ENCODE data around the gene SACS. TPM values are rescaled to one million over a fixed set of nuclear protein-coding genes. Genes with fewer than 3 reads are reported as not detected.

Gene SACS
- total RNA-seq, 1 donor from 2014 or later, result 56.0 TPM

- DNase-seq (ENCODE audit: low read depth), result no peak
- no peak for TF ChIP-seq CTCF (IDR thresholded peaks at IDR 0.05; ENCODE audit: insufficient read depth, low read length, poor library complexity, severe bottlenecking)
These were observed 103.1 kb downstream of the SACS start for GRCh38 chr13:23330356-23330755.

GRCh38 chr13:23325191-23325590 lies 108.3 kb downstream of the SACS start:
- no peak for TF ChIP-seq CTCF (IDR thresholded peaks at IDR 0.05; ENCODE audit: insufficient read depth, low read length, poor library complexity, severe bottlenecking)
- Histone ChIP-seq H3K36me3 (ENCODE audit: control insufficient read depth, insufficient read depth, low read length) (no peaks in the 10 kb centered on the region), H3K4me3 (ENCODE audit: low read depth, low read length) (no peak overlapping the region), H3K27me3 (ENCODE audit: control insufficient read depth, insufficient read depth, low read length) (no peaks in the 10 kb centered on the region)
- DNase-seq (ENCODE audit: low read depth), result no peak

More at GRCh38 chr13:23330356-23330755, 103.1 kb downstream of the SACS start:
- H3K27me3 ChIP-seq (ENCODE audit: control insufficient read depth, insufficient read depth, low read length), result no peaks in the 10 kb centered on the region
- no peaks in the 10 kb centered on the region for H3K36me3 ChIP-seq (ENCODE audit: control insufficient read depth, insufficient read depth, low read length)
- H3K4me3 ChIP-seq (ENCODE audit: low read depth, low read length), result no peak overlapping the region

- no peak for TF ChIP-seq CTCF (IDR thresholded peaks at IDR 0.05; ENCODE audit: insufficient read depth, low read length, poor library complexity, severe bottlenecking)
- H3K27me3 ChIP-seq (ENCODE audit: control insufficient read depth, insufficient read depth, low read length), result no peaks in the 10 kb centered on the region
- H3K36me3 ChIP-seq (ENCODE audit: control insufficient read depth, insufficient read depth, low read length), result no peaks in the 10 kb centered on the region
- DNase-seq (ENCODE audit: low read depth), result no peak
- H3K4me3 ChIP-seq (ENCODE audit: low read depth, low read length), result no peak overlapping the region
These were observed 109.4 kb downstream of the SACS start for GRCh38 chr13:23323946-23324709.

DNA sequence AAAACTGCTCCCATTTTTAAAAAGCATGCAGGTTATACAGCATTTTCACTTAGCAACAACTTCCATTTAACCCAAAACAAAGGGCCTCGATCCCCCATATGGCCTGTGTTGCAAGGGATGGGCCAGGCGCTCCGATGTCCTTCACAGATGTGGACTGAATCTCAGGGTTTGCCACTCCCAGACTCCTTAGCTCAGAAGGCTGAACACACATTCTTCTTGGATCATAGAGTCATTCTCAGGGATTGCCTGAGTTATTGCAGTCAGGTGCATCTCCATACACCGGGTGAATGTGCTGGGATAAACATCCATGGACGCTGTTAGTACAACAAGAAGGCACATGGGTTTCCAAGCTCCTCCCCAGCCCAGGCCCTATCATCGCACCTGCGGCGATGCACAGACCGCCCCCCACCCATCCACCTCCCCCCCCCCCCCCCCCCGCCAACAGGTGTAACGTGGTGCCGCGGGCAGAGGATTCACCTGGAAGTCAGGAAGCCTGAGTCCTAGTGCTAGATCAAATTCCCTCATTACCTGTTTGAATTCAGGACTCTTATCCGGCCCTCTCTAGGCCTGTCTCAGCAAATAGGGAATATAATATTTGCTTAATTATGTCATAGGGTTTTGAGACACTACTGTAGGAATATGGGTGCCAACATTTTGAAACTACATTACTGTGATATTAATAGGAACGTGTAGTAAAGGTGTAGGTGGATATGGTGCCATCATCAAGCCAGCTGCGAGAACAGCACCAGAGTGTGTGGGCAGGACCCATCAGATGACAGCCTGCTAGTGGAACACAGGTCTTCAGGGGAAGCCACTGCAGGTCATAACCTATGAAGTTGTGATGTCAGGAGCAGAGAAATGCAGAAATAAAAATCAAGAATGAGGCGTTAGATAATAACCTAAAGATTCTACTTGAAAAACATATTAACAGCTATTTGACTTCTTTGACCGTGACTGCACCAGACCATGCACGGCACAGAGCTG lies 110.9 kb downstream of the SACS start:
- DNase-seq (ENCODE audit: low read depth), result no peak
- no peak for TF ChIP-seq CTCF (IDR thresholded peaks at IDR 0.05; ENCODE audit: insufficient read depth, low read length, poor library complexity, severe bottlenecking)
- Histone ChIP-seq H3K4me3 (ENCODE audit: low read depth, low read length) (no peak overlapping the region), H3K36me3 (ENCODE audit: control insufficient read depth, insufficient read depth, low read length) (no peaks in the 10 kb centered on the region), H3K27me3 (ENCODE audit: control insufficient read depth, insufficient read depth, low read length) (no peaks in the 10 kb centered on the region)

- Histone ChIP-seq H3K4me3 (ENCODE audit: low read depth, low read length) (no peak overlapping the region), H3K36me3 (ENCODE audit: control insufficient read depth, insufficient read depth, low read length) (no peaks in the 10 kb centered on the region), H3K27me3 (ENCODE audit: control insufficient read depth, insufficient read depth, low read length) (no peaks in the 10 kb centered on the region)
- TF ChIP-seq CTCF (IDR thresholded peaks at IDR 0.05; ENCODE audit: insufficient read depth, low read length, poor library complexity, severe bottlenecking), result no peak
- peak; percentile 91 for DNase-seq (ENCODE audit: low read depth)
These were observed 111.8 kb downstream of the SACS start for GRCh38 chr13:23321535-23322241.
